Mucosa of descending colon (tissue), 3 donors: ENCODE results near the gene TMEM91. TPM values are rescaled to one million over a fixed set of nuclear protein-coding genes. Genes with fewer than 3 reads are reported as not detected.

Experiments used
- ATAC-seq: fragments of 200-7000 bp; cut with Tn5 transposase; one replicate; pipeline ENCODE4 v1.9.1; 2020; ENCODE audit warnings: mild to moderate bottlenecking, moderate library complexity
- DNase-seq, 3 donors: peaks; one replicate each; pipeline ENCODE4 v3.0.0-alpha.2; 2020
- H3K36me3 ChIP-seq: fragments of 200-600 bp; one replicate; pipeline ENCODE4 v1.8.0; 2021; ENCODE audit warnings: low read depth, mild to moderate bottlenecking
- H3K4me1 ChIP-seq: fragments of 200-600 bp; one replicate; pipeline ENCODE4 v1.8.0; 2021; ENCODE audit warnings: low read depth, mild to moderate bottlenecking
- H3K4me3 ChIP-seq: fragments of 200-600 bp; one replicate; pipeline ENCODE4 v1.8.0; 2021; ENCODE audit warnings: mild to moderate bottlenecking
- H3K9me3 ChIP-seq: fragments of 200-600 bp; one replicate; pipeline ENCODE4 v1.8.0; 2021; ENCODE audit warnings: mild to moderate bottlenecking
- intact Hi-C, 2 donors: fragments of 100-400 bp; cut with DNase I in 1 of 2; cut with micrococcal nuclease in 1 of 2; formaldehyde crosslinking; loops; one replicate each; pipeline versions ENCODE4 v1.11.0 to v1.11.1; 2022; cut with DNase I, micrococcal nuclease
- long read RNA-seq, 2 donors: library from polyadenylated mRNA; unstranded; transcript quantifications; one replicate each; pipeline ENCODE4 v2.0.0, GENCODE V29; 2019 to 2021
- total RNA-seq, 3 donors: library from RNA; stranded (reverse); fragmentation: NEBNext Ultra II Directional in 2 of 3; extraction: Animal tissue kit (Norgen Biotek cat#: 25700) in 2 of 3; gene quantifications; one replicate each; pipeline versions ENCODE4 v1.2.1 to v1.2.4, GENCODE V29; 2021 to 2023
- TF ChIP-seq, protein P1 (sequence below): fragments of 200-600 bp; IDR thresholded peaks from one replicate; pipeline ENCODE4 v1.8.0; 2022; ENCODE audit warnings: antibody characterized with exemption, mild to moderate bottlenecking
- donor health status: DM: no; HTN: no; CAD: no; lungs with moderate emphysema.
- donor health status: DM: no; HTN: no; CAD: no.
- donor health status: DM: no; HTN: yes; CAD: no.

The TMEM91 gene
- 10 to 100 TPM in 1 of 3 donors, 1 to 10 TPM in 2; 3.8 to 15.2 (median 5.6) TPM for total RNA-seq
- long read RNA-seq, donor 1, transcript TMEM91-211 (4 exons, 725 nt), result minor isoform, 5 of 27 reads
- long read RNA-seq, donor 1, transcript TMEM91-210 (3 exons, 1,610 nt), result major isoform, 12 of 27 reads
- long read RNA-seq, donor 1, partial matches to known transcripts, result 0 of 27 reads
- long read RNA-seq, donor 1, other reads (novel, unspliced or antisense), result 5 of 27 reads
- long read RNA-seq, donor 2, partial matches to known transcripts, result 1 of 4 reads
- long read RNA-seq, donor 2, other reads (novel, unspliced or antisense), result 2 of 4 reads

DNA sequence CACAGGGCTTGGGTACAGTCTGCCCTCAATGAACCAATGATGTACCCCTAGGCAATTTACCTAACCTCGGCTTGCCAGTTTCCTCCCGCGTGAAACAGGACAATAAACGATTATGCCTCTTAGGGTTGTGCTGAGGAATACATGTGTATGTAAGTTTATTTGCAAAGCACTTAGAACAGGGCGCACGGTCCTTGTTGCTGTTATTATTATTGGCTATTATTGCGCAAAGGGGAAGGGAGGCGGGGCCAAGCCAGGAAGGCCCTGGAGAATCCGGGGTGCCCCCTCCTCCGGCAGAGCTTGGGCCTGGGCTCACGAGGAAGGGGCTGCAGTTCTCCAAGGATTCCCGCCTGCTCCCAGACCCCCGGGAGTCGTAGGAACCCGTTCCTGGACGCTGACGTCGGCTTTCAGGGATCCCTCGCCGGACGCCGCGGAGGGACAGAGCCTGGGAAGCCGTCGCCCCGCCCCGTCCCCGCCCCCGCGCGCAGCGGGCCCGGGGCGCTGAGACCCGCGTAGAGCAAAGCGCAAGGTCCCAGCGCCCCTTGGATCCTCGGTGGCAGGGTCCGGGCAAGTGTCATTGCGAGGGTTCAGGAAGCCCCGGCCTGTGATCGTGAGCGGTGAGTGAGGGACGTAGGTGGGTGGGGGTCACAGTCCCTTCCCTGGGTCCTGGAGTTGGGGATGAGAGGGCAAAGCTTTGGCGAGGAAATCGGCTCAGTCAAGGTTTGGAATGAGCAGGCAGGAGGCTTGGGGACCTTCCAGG is at the start of gene TMEM91:
TSS of gene TMEM91 (plus strand) at position 293 of the 757 bp plus-strand sequence. CDS start 1,777 bp downstream, outside the sequence.
- Histone ChIP-seq H3K4me1 (no peaks in the 10 kb centered on the region), H3K36me3 (no peaks in the 10 kb centered on the region), H3K9me3 (no peaks in the 10 kb centered on the region), H3K4me3 (peak within 1 kb of the TSS; percentile 21)
- ATAC-seq (peak; percentile 59), DNase-seq (peak; percentile 48 to 54 (median 51))
- TF ChIP-seq, protein P1, sequence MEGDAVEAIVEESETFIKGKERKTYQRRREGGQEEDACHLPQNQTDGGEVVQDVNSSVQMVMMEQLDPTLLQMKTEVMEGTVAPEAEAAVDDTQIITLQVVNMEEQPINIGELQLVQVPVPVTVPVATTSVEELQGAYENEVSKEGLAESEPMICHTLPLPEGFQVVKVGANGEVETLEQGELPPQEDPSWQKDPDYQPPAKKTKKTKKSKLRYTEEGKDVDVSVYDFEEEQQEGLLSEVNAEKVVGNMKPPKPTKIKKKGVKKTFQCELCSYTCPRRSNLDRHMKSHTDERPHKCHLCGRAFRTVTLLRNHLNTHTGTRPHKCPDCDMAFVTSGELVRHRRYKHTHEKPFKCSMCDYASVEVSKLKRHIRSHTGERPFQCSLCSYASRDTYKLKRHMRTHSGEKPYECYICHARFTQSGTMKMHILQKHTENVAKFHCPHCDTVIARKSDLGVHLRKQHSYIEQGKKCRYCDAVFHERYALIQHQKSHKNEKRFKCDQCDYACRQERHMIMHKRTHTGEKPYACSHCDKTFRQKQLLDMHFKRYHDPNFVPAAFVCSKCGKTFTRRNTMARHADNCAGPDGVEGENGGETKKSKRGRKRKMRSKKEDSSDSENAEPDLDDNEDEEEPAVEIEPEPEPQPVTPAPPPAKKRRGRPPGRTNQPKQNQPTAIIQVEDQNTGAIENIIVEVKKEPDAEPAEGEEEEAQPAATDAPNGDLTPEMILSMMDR, result no peak
- intact Hi-C loops, result no loop called here

GRCh38 chr19:41327076-41327575 is 49.2 kb upstream of the TMEM91 start:
- intact Hi-C loops, result no loop called here
- Histone ChIP-seq H3K9me3 (no peaks in the 10 kb centered on the region), H3K4me1 (peaks cover 36% of the 10 kb centered on the region), H3K4me3 (no peak overlapping the region), H3K36me3 (no peaks in the 10 kb centered on the region)
- no peak for ATAC-seq
- TF ChIP-seq, protein P1, result no peak
- DNase-seq, result no peak

- TF ChIP-seq, protein P1, result no peak
- peaks cover 36% of the 10 kb centered on the region for H3K4me1 ChIP-seq
- H3K4me3 ChIP-seq, result no peak overlapping the region
- ATAC-seq (peak; percentile 74), DNase-seq (peak; percentile 76 to 94 (median 86))
- no peaks in the 10 kb centered on the region for H3K36me3 ChIP-seq
- intact Hi-C loops, result no loop called here
- H3K9me3 ChIP-seq, result no peaks in the 10 kb centered on the region
Measured at GRCh38 chr19:41327576-41328156, 48.7 kb upstream of the TMEM91 start.

GRCh38 chr19:41328157-41328841 is 48.0 kb upstream of the TMEM91 start:
- peak; percentile 18 for ATAC-seq
- Histone ChIP-seq H3K4me3 (no peak overlapping the region), H3K4me1 (peaks cover 36% of the 10 kb centered on the region), H3K36me3 (no peaks in the 10 kb centered on the region), H3K9me3 (no peaks in the 10 kb centered on the region)
- TF ChIP-seq, protein P1, result no peak
- peak in 1 of 3 donors; percentile 73 for DNase-seq
- intact Hi-C loops, result no loop called here

DNA sequence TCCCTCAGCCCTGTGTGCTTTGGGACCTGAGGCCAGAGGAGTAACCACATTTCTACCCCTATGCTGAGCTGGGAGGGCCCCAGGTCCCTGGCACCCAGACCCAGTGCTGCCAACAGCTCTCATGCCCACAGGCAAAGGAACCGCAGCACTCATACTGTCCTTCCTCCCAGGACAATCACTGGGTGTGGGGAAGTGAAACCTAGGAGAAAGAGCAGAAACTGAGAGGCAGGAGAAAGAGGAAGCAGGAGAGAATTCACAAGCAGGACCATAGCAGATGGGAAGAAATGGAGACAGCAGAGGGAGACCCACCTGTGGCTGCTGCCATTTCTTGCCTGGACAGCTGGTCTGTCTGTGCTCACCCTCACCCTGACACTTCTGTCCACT is 47.5 kb upstream of the TMEM91 start:
- DNase-seq (no peak), ATAC-seq (no peak)
- Histone ChIP-seq H3K9me3 (no peaks in the 10 kb centered on the region), H3K4me3 (no peak overlapping the region), H3K4me1 (peaks cover 34% of the 10 kb centered on the region), H3K36me3 (no peaks in the 10 kb centered on the region)
- intact Hi-C loops, result no loop called here
- TF ChIP-seq, protein P1, result no peak
